Effector memory CD8-positive, alpha-beta T cell (primary cell): ENCODE data around the gene SMYD4.
A peak's percentile ranks its signal among the peaks of the same experiment; 100 is the strongest.

Experiments
- ATAC-seq: fragments of 150-1000 bp; cut with Tn5 transposase; replicated peaks from 2 replicates; pipeline ENCODE4 v1.10.0; 2021; ENCODE audit warnings: mild to moderate bottlenecking, moderate library complexity
- DNase-seq, 3 experiments: peaks; one replicate each; pipeline ENCODE4 v3.0.0; 2021
- H3K27ac Mint-ChIP-seq, 2 donors: one replicate each; pipeline ENCODE4 v1.8.0; 2022; ENCODE audit warnings: mild to moderate bottlenecking in 2 of 2, mixed read lengths in 2 of 2, moderate library complexity in 2 of 2
- H3K27me3 Mint-ChIP-seq, 2 donors: one replicate each; pipeline ENCODE4 v1.8.0; 2022; ENCODE audit warnings: mixed read lengths in 2 of 2
- H3K36me3 Mint-ChIP-seq: one replicate; pipeline ENCODE4 v1.8.0; 2022; ENCODE audit warnings: mild to moderate bottlenecking, moderate library complexity, mixed read lengths; ENCODE audit not compliant: insufficient read depth
- H3K4me1 Mint-ChIP-seq, 2 donors: one replicate each; pipeline ENCODE4 v1.8.0; 2022; ENCODE audit warnings: low read depth in 2 of 2, mixed read lengths in 2 of 2
- H3K4me3 Mint-ChIP-seq, 2 donors: one replicate each; pipeline ENCODE4 v1.8.0; 2022; ENCODE audit warnings: mild to moderate bottlenecking in 2 of 2, mixed read lengths in 2 of 2, moderate library complexity in 2 of 2
- H3K9me3 Mint-ChIP-seq, 2 donors: one replicate each; pipeline ENCODE4 v1.8.0; 2022; ENCODE audit warnings: mixed read lengths in 2 of 2
- total RNA-seq, 9 experiments: gene quantifications; one replicate each; lab custom pipeline; 2026; lab: John Stamatoyannopoulos, UW

The SMYD4 gene
- 14.0 to 75.3 (median 28.9) reads per million in 9 experiments for total RNA-seq

DNA sequence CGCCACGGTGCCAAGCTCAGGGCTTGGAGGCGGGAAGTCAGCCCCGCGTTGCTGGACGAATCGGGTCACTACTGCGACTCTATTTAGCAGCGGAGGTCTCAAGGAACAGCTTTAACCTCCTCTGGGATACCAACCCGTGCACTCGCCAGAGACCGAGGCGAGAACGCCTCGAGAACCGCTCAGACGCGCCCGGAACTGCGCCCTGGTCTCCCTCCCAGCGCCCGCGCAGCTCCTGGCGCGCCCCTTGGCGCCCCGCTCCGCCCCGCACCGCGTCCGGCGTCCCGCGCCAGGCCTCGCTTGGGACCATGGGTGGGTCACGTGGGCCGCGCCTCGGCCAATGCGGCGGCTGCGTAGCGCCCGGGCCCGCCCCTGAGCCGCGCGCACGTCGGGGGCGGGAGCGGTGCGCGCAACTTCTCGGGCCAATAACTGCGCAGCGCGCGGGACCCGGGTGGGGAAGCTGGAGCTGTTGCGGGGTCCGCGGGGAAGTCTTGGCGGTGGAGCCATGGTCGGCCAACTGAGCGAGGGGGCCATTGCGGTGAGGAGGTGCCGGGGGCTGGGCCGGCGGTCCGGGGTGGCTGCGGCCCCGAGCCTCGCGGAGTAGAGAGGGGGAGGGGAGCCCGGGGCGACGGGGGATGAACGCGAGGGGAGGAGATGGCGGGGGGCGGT is at the start of gene SMYD4, which contains the start of gene RPA1:
SMYD4 (minus strand) TSS at position 311 of the 666 bp plus-strand sequence. CDS start 1,908 bp downstream, outside the sequence.
RPA1 (plus strand) TSS at position 414 of the 666 bp plus-strand sequence; CDS start at position 503, 89 bp downstream.
- DNase-seq = peak; percentile 80 to 86 (median 85)
- Mint-ChIP-seq H3K27ac (peak within 1 kb of the TSS; percentile 85 to 89), H3K36me3 (peaks cover 37% of the 10 kb centered on the region), H3K4me1 (peaks cover 35 to 47% of the 10 kb centered on the region in 2 donors), H3K4me3 (peak within 1 kb of the TSS; percentile 91 to 97), H3K9me3 (no peaks in the 10 kb centered on the region), H3K27me3 (no peaks in the 10 kb centered on the region)
- ATAC-seq = peak; percentile 98

- no peak overlapping the region for H3K27ac Mint-ChIP-seq
- no peak for DNase-seq
- peaks cover 75% of the 10 kb centered on the region for H3K36me3 Mint-ChIP-seq
- no peaks in the 10 kb centered on the region for H3K9me3 Mint-ChIP-seq
- no peaks in the 10 kb centered on the region for H3K27me3 Mint-ChIP-seq
- H3K4me3 Mint-ChIP-seq = no peak overlapping the region
- H3K4me1 Mint-ChIP-seq = peaks cover under 1% of the 10 kb centered on the region in 2 donors
- ATAC-seq = no peak
Observed at GRCh38 chr17:1878419-1879121, 48.9 kb upstream of the SMYD4 start.

DNA sequence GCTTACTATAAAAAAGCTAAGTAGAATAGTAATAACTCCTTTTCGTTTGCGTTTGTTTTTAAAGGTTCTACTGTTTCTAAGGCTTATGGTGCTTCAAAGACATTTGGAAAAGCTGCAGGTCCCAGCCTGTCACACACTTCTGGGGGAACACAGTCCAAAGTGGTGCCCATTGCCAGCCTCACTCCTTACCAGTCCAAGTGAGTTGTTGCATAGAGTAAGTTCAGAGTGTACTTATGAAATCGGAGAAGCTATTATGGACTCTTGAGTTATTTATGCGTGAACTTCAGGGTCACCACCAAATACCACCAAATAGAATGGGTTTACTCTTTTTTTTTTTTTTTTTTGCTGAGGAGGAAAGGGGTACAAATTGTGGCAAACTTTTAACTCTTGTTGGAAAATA is 45.9 kb upstream of the SMYD4 start:
- H3K9me3 Mint-ChIP-seq = no peaks in the 10 kb centered on the region
- peaks cover 10 to 19% of the 10 kb centered on the region in 2 donors for H3K4me1 Mint-ChIP-seq
- no peak for ATAC-seq
- no peak overlapping the region for H3K27ac Mint-ChIP-seq
- no peak for DNase-seq
- H3K36me3 Mint-ChIP-seq = peaks cover 59% of the 10 kb centered on the region
- no peak overlapping the region for H3K4me3 Mint-ChIP-seq
- no peaks in the 10 kb centered on the region for H3K27me3 Mint-ChIP-seq

- Mint-ChIP-seq H3K36me3 (peaks cover 47% of the 10 kb centered on the region), H3K9me3 (no peaks in the 10 kb centered on the region), H3K27me3 (no peaks in the 10 kb centered on the region), H3K4me1 (peaks cover 15 to 25% of the 10 kb centered on the region in 2 donors), H3K27ac (peak overlapping the region; percentile 16 to 86), H3K4me3 (no peak overlapping the region)
- ATAC-seq = no peak
- DNase-seq = no peak
Observed at GRCh38 chr17:1873418-1873817, 43.7 kb upstream of the SMYD4 start.

DNA sequence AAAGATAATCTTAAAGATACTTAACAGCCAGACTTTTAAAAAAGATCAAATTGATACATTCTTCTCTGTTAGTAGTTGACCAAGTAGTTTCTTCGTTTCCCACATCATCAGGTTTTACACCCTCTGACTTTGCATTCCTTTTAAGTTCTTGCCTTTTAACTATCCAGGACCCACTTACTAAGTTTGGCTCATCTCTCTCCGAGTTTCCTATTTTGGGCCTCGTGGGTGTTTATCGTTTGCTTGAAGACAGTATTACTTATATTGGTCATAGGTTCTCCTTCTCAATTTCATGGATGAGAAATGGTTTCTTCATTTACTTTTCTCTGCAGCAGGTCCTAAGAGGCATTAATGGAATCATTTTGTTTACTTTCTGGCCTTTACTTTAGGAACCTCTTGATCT is 43.3 kb upstream of the SMYD4 start:
- DNase-seq (no peak), ATAC-seq (no peak)
- Mint-ChIP-seq H3K4me3 (no peak overlapping the region), H3K27ac (peak overlapping the region; percentile 16 to 86), H3K9me3 (no peaks in the 10 kb centered on the region), H3K36me3 (peaks cover 45% of the 10 kb centered on the region), H3K4me1 (peaks cover 15 to 25% of the 10 kb centered on the region in 2 donors), H3K27me3 (no peaks in the 10 kb centered on the region)

- peak overlapping the region in 1 of 2 donors; percentile 30 for H3K4me3 Mint-ChIP-seq
- no peak for ATAC-seq
- H3K4me1 Mint-ChIP-seq = peaks cover 15 to 25% of the 10 kb centered on the region in 2 donors
- DNase-seq = no peak
- H3K27ac Mint-ChIP-seq = peak overlapping the region in 1 of 2 donors; percentile 39
- H3K36me3 Mint-ChIP-seq = peaks cover 44% of the 10 kb centered on the region
- no peaks in the 10 kb centered on the region for H3K27me3 Mint-ChIP-seq
- no peaks in the 10 kb centered on the region for H3K9me3 Mint-ChIP-seq
Observed at GRCh38 chr17:1872254-1872653, 42.6 kb upstream of the SMYD4 start.

GRCh38 chr17:1871756-1872155 is 42.1 kb upstream of the SMYD4 start:
- Mint-ChIP-seq H3K9me3 (no peaks in the 10 kb centered on the region), H3K4me1 (peaks cover 15 to 25% of the 10 kb centered on the region in 2 donors), H3K4me3 (peak overlapping the region; percentile 11 to 30), H3K27me3 (no peaks in the 10 kb centered on the region), H3K36me3 (peaks cover 44% of the 10 kb centered on the region), H3K27ac (peak overlapping the region; percentile 7 to 39)
- DNase-seq (no peak), ATAC-seq (peak; percentile 55)

- peak overlapping the region; percentile 1 to 30 for H3K4me3 Mint-ChIP-seq
- H3K4me1 Mint-ChIP-seq = peaks cover 15 to 25% of the 10 kb centered on the region in 2 donors
- H3K27ac Mint-ChIP-seq = peak overlapping the region; percentile 2 to 7
- no peaks in the 10 kb centered on the region for H3K27me3 Mint-ChIP-seq
- H3K9me3 Mint-ChIP-seq = no peaks in the 10 kb centered on the region
- no peak for DNase-seq
- peaks cover 36% of the 10 kb centered on the region for H3K36me3 Mint-ChIP-seq
- ATAC-seq = peak; percentile 92
Observed at GRCh38 chr17:1870592-1870991, 40.9 kb upstream of the SMYD4 start.

DNA sequence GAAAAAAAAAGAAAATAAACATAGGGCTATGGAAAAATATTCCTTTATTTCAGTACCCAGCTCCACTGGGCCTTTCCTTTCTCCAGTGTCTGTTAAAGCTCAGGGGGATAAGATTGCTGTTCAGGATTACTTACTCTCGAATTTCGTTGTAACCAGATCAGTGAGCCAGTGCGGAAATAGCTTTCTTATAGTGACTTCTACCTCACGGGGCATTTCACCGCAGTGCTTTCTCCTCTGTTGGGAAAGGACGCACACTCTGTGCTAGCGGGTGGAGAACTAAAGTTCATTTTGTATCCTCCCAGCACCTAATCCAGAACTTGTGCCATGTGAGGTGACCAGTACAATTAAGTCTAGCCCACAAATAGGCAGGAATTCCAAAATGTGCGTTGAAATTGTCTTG is 38.4 kb upstream of the SMYD4 start:
- no peak for ATAC-seq
- DNase-seq = no peak
- no peak overlapping the region for H3K4me3 Mint-ChIP-seq
- peaks cover 12 to 19% of the 10 kb centered on the region in 2 donors for H3K4me1 Mint-ChIP-seq
- no peaks in the 10 kb centered on the region for H3K9me3 Mint-ChIP-seq
- H3K27me3 Mint-ChIP-seq = no peaks in the 10 kb centered on the region
- H3K36me3 Mint-ChIP-seq = peaks cover 22% of the 10 kb centered on the region
- no peak overlapping the region for H3K27ac Mint-ChIP-seq

- DNase-seq = no peak
- peaks cover 26% of the 10 kb centered on the region for H3K36me3 Mint-ChIP-seq
- no peak overlapping the region for H3K4me3 Mint-ChIP-seq
- H3K27me3 Mint-ChIP-seq = no peaks in the 10 kb centered on the region
- no peaks in the 10 kb centered on the region for H3K9me3 Mint-ChIP-seq
- H3K4me1 Mint-ChIP-seq = peaks cover 12 to 18% of the 10 kb centered on the region in 2 donors
- H3K27ac Mint-ChIP-seq = no peak overlapping the region
- no peak for ATAC-seq
Observed at GRCh38 chr17:1867307-1867706, 37.6 kb upstream of the SMYD4 start.

- Mint-ChIP-seq H3K4me3 (no peak overlapping the region), H3K9me3 (no peaks in the 10 kb centered on the region), H3K27me3 (no peaks in the 10 kb centered on the region), H3K36me3 (peaks cover 35% of the 10 kb centered on the region), H3K27ac (no peak overlapping the region), H3K4me1 (peaks cover 4 to 5% of the 10 kb centered on the region in 2 donors)
- ATAC-seq (peak; percentile 62), DNase-seq (peak; percentile 57 to 64 (median 64))
Observed at GRCh38 chr17:1865252-1866037, 35.7 kb upstream of the SMYD4 start.

- H3K36me3 Mint-ChIP-seq = peaks cover 38% of the 10 kb centered on the region
- no peak overlapping the region for H3K4me3 Mint-ChIP-seq
- no peaks in the 10 kb centered on the region for H3K4me1 Mint-ChIP-seq
Observed at GRCh38 chr17:1861391-1862010, 31.8 kb upstream of the SMYD4 start.

DNA sequence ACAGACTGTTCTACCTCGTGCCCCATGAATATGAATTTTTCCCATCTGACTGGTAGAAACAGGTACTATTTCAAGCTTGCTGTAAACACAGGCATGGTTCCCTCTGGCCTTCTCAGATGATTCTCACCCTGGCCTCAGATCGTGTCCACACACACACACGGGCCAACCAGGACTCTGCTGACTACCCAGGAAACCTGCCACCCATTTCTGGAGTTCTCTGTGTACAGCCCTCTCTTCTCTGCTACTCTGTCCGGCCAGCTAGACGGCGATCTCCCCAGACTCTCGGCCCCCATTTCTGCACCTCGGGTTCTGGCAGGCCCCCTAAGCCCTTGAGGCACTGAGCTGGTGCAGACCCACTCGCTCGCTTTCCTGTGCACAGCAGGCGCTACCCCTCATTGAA is 31.3 kb upstream of the SMYD4 start:
- Mint-ChIP-seq H3K4me1 (no peaks in the 10 kb centered on the region), H3K9me3 (no peaks in the 10 kb centered on the region), H3K27ac (peak overlapping the region in 1 of 2 donors; percentile 53), H3K27me3 (no peaks in the 10 kb centered on the region), H3K36me3 (peaks cover 43% of the 10 kb centered on the region), H3K4me3 (no peak overlapping the region)
- ATAC-seq (no peak), DNase-seq (no peak)

More at GRCh38 chr17:1861391-1862010, 31.8 kb upstream of the SMYD4 start:
- no peak for ATAC-seq
- no peak for DNase-seq
- H3K27me3 Mint-ChIP-seq = no peaks in the 10 kb centered on the region
- H3K27ac Mint-ChIP-seq = peak overlapping the region; percentile 22 to 53
- H3K9me3 Mint-ChIP-seq = no peaks in the 10 kb centered on the region
